ENCODE measurements around the gene GPR22. TPM values are rescaled to one million over a fixed set of nuclear protein-coding genes. Genes with fewer than 3 reads are reported as not detected.

The GPR22 gene
- total RNA-seq, 1 experiment from 2014 or later, result not detected

GRCh38 chr7:107480932-107481331 lies 11.1 kb downstream of the GPR22 start:
- TF ChIP-seq CTCF (IDR thresholded peaks at IDR 0.05) (no peak), REST (IDR thresholded peaks at IDR 0.05; ENCODE audit: insufficient read depth in 1 of 2, low read depth in 2 of 2, low read length in 1 of 2) (no peak), TCF7L2 (IDR thresholded peaks at IDR 0.05; ENCODE audit: low read depth, low read length) (no peak), POLR2AphosphoS5 (IDR thresholded peaks at IDR 0.05; ENCODE audit: low read depth, low read length) (no peak), SIN3A (IDR thresholded peaks at IDR 0.05; ENCODE audit: borderline replicate concordance, insufficient read depth, low read depth, low read length) (no peak)
- Histone ChIP-seq H3K4me3 (ENCODE audit: low read depth in 2 of 2, low read length in 2 of 2) (no peak overlapping the region), H3K9me3 (ENCODE audit: control insufficient read depth, insufficient read depth, low read depth, low read length) (no peaks in the 10 kb centered on the region), H3K27me3 (ENCODE audit: control insufficient read depth, insufficient read depth, low read length) (no peaks in the 10 kb centered on the region), H3K36me3 (ENCODE audit: control insufficient read depth, insufficient read depth, low read length) (no peaks in the 10 kb centered on the region), H3K27ac (ENCODE audit: low read length) (no peak overlapping the region), H3K4me1 (ENCODE audit: control insufficient read depth, insufficient read depth, low read length) (no peaks in the 10 kb centered on the region)
- DNase-seq (ENCODE audit: low read depth, low spot score), result no peak
- ChIA-PET CTCF (no interaction called here), POLR2A (no interaction called here)
- intact Hi-C loops (cut with micrococcal nuclease; ENCODE audit: unreplicated experiment) (no loop called here), in situ Hi-C loops (cut with HindIII; ENCODE audit: low pct_unique_long_range_greater_than_20kb, low sequenced_read_pairs) (no loop called here)
- no peak for ATAC-seq
- BruUV-seq (replicated peaks), result no TSS peak

- ChIA-PET POLR2A (no interaction called here), CTCF (no interaction called here)
- Histone ChIP-seq H3K36me3 (ENCODE audit: control insufficient read depth, insufficient read depth, low read length) (no peaks in the 10 kb centered on the region), H3K27me3 (ENCODE audit: control insufficient read depth, insufficient read depth, low read length) (no peaks in the 10 kb centered on the region), H3K27ac (ENCODE audit: low read length) (no peak overlapping the region), H3K4me1 (ENCODE audit: control insufficient read depth, insufficient read depth, low read length) (no peaks in the 10 kb centered on the region), H3K9me3 (ENCODE audit: control insufficient read depth, insufficient read depth, low read depth, low read length) (no peaks in the 10 kb centered on the region), H3K4me3 (ENCODE audit: low read depth in 2 of 2, low read length in 2 of 2) (no peak overlapping the region)
- BruUV-seq (replicated peaks), result no TSS peak
- in situ Hi-C loops (cut with HindIII; ENCODE audit: low pct_unique_long_range_greater_than_20kb, low sequenced_read_pairs), result no loop called here
- TF ChIP-seq POLR2AphosphoS5 (IDR thresholded peaks at IDR 0.05; ENCODE audit: low read depth, low read length), result no peak
- no peak for TF ChIP-seq CTCF (IDR thresholded peaks at IDR 0.05)
- ATAC-seq (no peak), DNase-seq (ENCODE audit: low read depth, low spot score) (no peak)
- intact Hi-C loops (cut with micrococcal nuclease; ENCODE audit: unreplicated experiment), result no loop called here
Measured at GRCh38 chr7:107482571-107482970, 12.7 kb downstream of the GPR22 start.

- DNase-seq (ENCODE audit: low read depth, low spot score), result no peak
- in situ Hi-C loops (cut with HindIII; ENCODE audit: low pct_unique_long_range_greater_than_20kb, low sequenced_read_pairs) (no loop called here), intact Hi-C loops (cut with micrococcal nuclease; ENCODE audit: unreplicated experiment) (no loop called here)
- ChIA-PET CTCF (no interaction called here), POLR2A (no interaction called here)
- no peak for TF ChIP-seq TCF7L2 (IDR thresholded peaks at IDR 0.05; ENCODE audit: low read depth, low read length)
- no peak for TF ChIP-seq CTCF (IDR thresholded peaks at IDR 0.05)
- no peak for TF ChIP-seq REST (IDR thresholded peaks at IDR 0.05; ENCODE audit: insufficient read depth in 1 of 2, low read depth in 2 of 2, low read length in 1 of 2)
- TF ChIP-seq SIN3A (IDR thresholded peaks at IDR 0.05; ENCODE audit: borderline replicate concordance, insufficient read depth, low read depth, low read length), result no peak
- TF ChIP-seq POLR2AphosphoS5 (IDR thresholded peaks at IDR 0.05; ENCODE audit: low read depth, low read length), result no peak
- ATAC-seq, result no peak
- H3K4me3 ChIP-seq (ENCODE audit: low read depth in 2 of 2, low read length in 2 of 2), result no peak overlapping the region
- no peak overlapping the region for H3K27ac ChIP-seq (ENCODE audit: low read length)
- H3K27me3 ChIP-seq (ENCODE audit: control insufficient read depth, insufficient read depth, low read length), result no peaks in the 10 kb centered on the region
- no peaks in the 10 kb centered on the region for H3K36me3 ChIP-seq (ENCODE audit: control insufficient read depth, insufficient read depth, low read length)
- no TSS peak for BruUV-seq (replicated peaks)
- H3K4me1 ChIP-seq (ENCODE audit: control insufficient read depth, insufficient read depth, low read length), result no peaks in the 10 kb centered on the region
- H3K9me3 ChIP-seq (ENCODE audit: control insufficient read depth, insufficient read depth, low read depth, low read length), result no peaks in the 10 kb centered on the region
Measured at GRCh38 chr7:107486041-107486440, 16.2 kb downstream of the GPR22 start.

Measured in Panc1 (cell line).